Mucosa of descending colon (tissue), 3 donors: ENCODE results near the gene ADARB1. TPM values are rescaled to one million over a fixed set of nuclear protein-coding genes. Genes with fewer than 3 reads are reported as not detected.

Source experiments
- ATAC-seq: fragments of 200-7000 bp; cut with Tn5 transposase; one replicate; pipeline ENCODE4 v1.9.1; 2020; ENCODE audit warnings: mild to moderate bottlenecking, moderate library complexity
- DNase-seq, 3 donors: peaks; one replicate each; pipeline ENCODE4 v3.0.0-alpha.2; 2020
- H3K36me3 ChIP-seq: fragments of 200-600 bp; one replicate; pipeline ENCODE4 v1.8.0; 2021; ENCODE audit warnings: low read depth, mild to moderate bottlenecking
- H3K4me1 ChIP-seq: fragments of 200-600 bp; one replicate; pipeline ENCODE4 v1.8.0; 2021; ENCODE audit warnings: low read depth, mild to moderate bottlenecking
- H3K4me3 ChIP-seq: fragments of 200-600 bp; one replicate; pipeline ENCODE4 v1.8.0; 2021; ENCODE audit warnings: mild to moderate bottlenecking
- H3K9me3 ChIP-seq: fragments of 200-600 bp; one replicate; pipeline ENCODE4 v1.8.0; 2021; ENCODE audit warnings: mild to moderate bottlenecking
- intact Hi-C, 2 donors: fragments of 100-400 bp; cut with DNase I in 1 of 2; cut with micrococcal nuclease in 1 of 2; formaldehyde crosslinking; loops; one replicate each; pipeline versions ENCODE4 v1.11.0 to v1.11.1; 2022; cut with DNase I, micrococcal nuclease
- total RNA-seq, 3 donors: library from RNA; stranded (reverse); fragmentation: NEBNext Ultra II Directional in 2 of 3; extraction: Animal tissue kit (Norgen Biotek cat#: 25700) in 2 of 3; gene quantifications; one replicate each; pipeline versions ENCODE4 v1.2.1 to v1.2.4, GENCODE V29; 2021 to 2023
- TF ChIP-seq, protein P1 (sequence below): fragments of 200-600 bp; IDR thresholded peaks from one replicate; pipeline ENCODE4 v1.8.0; 2022; ENCODE audit warnings: antibody characterized with exemption, mild to moderate bottlenecking
- donor health status: DM: no; HTN: no; CAD: no; lungs with moderate emphysema.
- donor health status: DM: no; HTN: no; CAD: no.
- donor health status: DM: no; HTN: yes; CAD: no.

The ADARB1 gene
- total RNA-seq, 3 donors from 2014 or later, result 5.4 to 91.2 (median 8.8) TPM

GRCh38 chr21:45032977-45033710, 41.2 kb upstream of the ADARB1 start:
- no peaks in the 10 kb centered on the region for H3K36me3 ChIP-seq
- H3K4me3 ChIP-seq, result no peak overlapping the region
- H3K9me3 ChIP-seq, result peaks cover 6% of the 10 kb centered on the region
- TF ChIP-seq, protein P1, sequence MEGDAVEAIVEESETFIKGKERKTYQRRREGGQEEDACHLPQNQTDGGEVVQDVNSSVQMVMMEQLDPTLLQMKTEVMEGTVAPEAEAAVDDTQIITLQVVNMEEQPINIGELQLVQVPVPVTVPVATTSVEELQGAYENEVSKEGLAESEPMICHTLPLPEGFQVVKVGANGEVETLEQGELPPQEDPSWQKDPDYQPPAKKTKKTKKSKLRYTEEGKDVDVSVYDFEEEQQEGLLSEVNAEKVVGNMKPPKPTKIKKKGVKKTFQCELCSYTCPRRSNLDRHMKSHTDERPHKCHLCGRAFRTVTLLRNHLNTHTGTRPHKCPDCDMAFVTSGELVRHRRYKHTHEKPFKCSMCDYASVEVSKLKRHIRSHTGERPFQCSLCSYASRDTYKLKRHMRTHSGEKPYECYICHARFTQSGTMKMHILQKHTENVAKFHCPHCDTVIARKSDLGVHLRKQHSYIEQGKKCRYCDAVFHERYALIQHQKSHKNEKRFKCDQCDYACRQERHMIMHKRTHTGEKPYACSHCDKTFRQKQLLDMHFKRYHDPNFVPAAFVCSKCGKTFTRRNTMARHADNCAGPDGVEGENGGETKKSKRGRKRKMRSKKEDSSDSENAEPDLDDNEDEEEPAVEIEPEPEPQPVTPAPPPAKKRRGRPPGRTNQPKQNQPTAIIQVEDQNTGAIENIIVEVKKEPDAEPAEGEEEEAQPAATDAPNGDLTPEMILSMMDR, result no peak
- ATAC-seq, result no peak
- H3K4me1 ChIP-seq, result no peaks in the 10 kb centered on the region
- intact Hi-C loops, result no loop called here
- DNase-seq, result no peak

DNA sequence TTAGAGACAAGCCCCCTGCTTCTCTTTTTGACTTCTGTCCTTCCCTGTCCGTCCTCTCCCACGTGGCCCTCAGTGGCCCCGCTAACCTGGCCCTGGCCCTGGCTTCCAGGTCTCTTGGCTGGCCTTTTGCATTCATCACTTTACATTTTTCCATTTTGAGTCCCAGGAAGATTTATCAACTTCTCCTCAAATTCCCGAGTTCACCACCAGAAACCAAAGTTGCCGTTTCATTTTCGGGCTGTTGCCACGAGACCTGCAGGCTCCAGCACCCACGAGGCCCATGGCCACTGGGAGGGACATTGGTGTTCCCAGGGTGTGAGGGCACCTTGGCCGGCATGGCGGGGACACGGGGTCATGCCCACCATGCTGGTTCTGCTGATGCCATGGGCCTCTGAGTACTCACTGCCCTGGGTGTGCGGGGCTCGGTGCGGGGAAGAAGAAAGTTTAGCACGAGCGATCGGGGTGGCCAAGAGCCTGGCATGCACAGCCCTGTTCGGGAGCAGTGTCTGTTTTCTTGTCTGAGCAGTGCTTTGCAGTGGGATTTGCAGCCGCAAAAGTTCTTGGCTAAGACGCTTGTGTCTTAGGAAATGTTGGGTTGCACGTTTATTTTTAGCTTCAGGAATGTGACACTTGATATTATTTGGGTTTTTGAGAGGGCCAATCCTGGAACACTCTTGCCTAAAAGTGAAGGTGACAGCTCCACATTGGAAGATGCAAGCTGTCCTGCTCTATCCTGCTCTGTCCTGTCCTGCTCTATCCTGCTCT, 40.4 kb upstream of the ADARB1 start:
- Histone ChIP-seq H3K9me3 (peaks cover 6% of the 10 kb centered on the region), H3K4me1 (no peaks in the 10 kb centered on the region), H3K4me3 (no peak overlapping the region), H3K36me3 (no peaks in the 10 kb centered on the region)
- DNase-seq, result no peak
- TF ChIP-seq, protein P1, result no peak
- ATAC-seq, result no peak
- intact Hi-C loops, result no loop called here

- DNase-seq (no peak), ATAC-seq (no peak)
- Histone ChIP-seq H3K4me3 (no peak overlapping the region), H3K4me1 (no peaks in the 10 kb centered on the region), H3K36me3 (no peaks in the 10 kb centered on the region), H3K9me3 (peaks cover 6% of the 10 kb centered on the region)
- TF ChIP-seq, protein P1, result no peak
- intact Hi-C loops, result no loop called here
Observed at GRCh38 chr21:45034556-45035476, 39.6 kb upstream of the ADARB1 start.

GRCh38 chr21:45035477-45035848, 38.9 kb upstream of the ADARB1 start:
- Histone ChIP-seq H3K4me3 (no peak overlapping the region), H3K36me3 (no peaks in the 10 kb centered on the region), H3K4me1 (no peaks in the 10 kb centered on the region), H3K9me3 (peaks cover 6% of the 10 kb centered on the region)
- TF ChIP-seq, protein P1, result no peak
- ATAC-seq, result no peak
- no peak for DNase-seq
- intact Hi-C loops, result no loop called here

DNA sequence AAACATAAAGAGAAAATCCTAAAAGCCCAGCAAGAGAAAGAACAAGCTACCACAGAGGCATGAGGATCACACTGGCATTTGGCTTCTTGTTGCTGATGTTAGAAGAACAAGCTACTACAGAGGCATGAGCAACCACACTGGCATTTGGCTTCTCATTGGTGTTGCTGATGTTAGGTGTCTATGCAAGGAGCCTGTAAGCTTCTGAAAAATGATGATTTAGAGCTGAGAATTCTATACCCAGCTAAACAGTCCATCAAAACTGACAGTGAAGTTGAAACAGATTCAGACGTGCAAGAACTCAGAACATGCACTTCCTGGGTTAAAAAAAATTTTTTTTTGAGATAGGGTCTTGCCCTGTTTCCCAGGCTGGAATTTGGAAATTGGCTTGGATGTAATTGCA, 37.8 kb upstream of the ADARB1 start:
- TF ChIP-seq, protein P1, result no peak
- peaks cover 4% of the 10 kb centered on the region for H3K4me1 ChIP-seq
- no peaks in the 10 kb centered on the region for H3K36me3 ChIP-seq
- H3K4me3 ChIP-seq, result no peak overlapping the region
- ATAC-seq, result no peak
- intact Hi-C loops, result no loop called here
- peaks cover 6% of the 10 kb centered on the region for H3K9me3 ChIP-seq
- no peak for DNase-seq
